ENCODE data around the gene STAM2. TPM values are rescaled to one million over a fixed set of nuclear protein-coding genes. Genes with fewer than 3 reads are reported as not detected.
"Not testable (repeated sequence)": the region's sequence is repeated elsewhere in the genome, so short reads cannot be mapped to it uniquely, and the experiment has no call there.

STAM2 gene
- 47.3 and 50.0 TPM in 2 replicates for total RNA-seq

- peak; percentile 74 for DNase-seq (ENCODE audit: low read depth)
Measured at GRCh38 chr2:152175368-152176112, at the start of gene STAM2. TSS of gene STAM2 (minus strand) at chr2:152175763. CDS start at chr2:152175642, 121 bp downstream.

- no peak for DNase-seq (ENCODE audit: low read depth)
Measured at GRCh38 chr2:152223977-152224376, 48.4 kb upstream of the STAM2 start.

GRCh38 chr2:152222975-152223637, 47.5 kb upstream of the STAM2 start:
- peak; percentile 92 for DNase-seq (ENCODE audit: low read depth)

- no peak for DNase-seq (ENCODE audit: low read depth)
Measured at GRCh38 chr2:152221839-152222238, 46.3 kb upstream of the STAM2 start.

- DNase-seq (ENCODE audit: low read depth), result no peak
Measured at GRCh38 chr2:152219077-152219828, 43.7 kb upstream of the STAM2 start.

GRCh38 chr2:152201466-152201830, 25.9 kb upstream of the STAM2 start:
- DNase-seq (ENCODE audit: low read depth), result no peak

- DNase-seq (ENCODE audit: low read depth), result peak; percentile 97
Measured at GRCh38 chr2:152200565-152201465, 25.3 kb upstream of the STAM2 start.

- no peak for DNase-seq (ENCODE audit: low read depth)
Measured at GRCh38 chr2:152200101-152200500, 24.5 kb upstream of the STAM2 start.

- no peak for DNase-seq (ENCODE audit: low read depth)
Measured at GRCh38 chr2:152198499-152198898, 22.9 kb upstream of the STAM2 start.

- DNase-seq (ENCODE audit: low read depth), result not testable (repeated sequence)
Measured at GRCh38 chr2:152197508-152198284, 22.1 kb upstream of the STAM2 start.

GRCh38 chr2:152189622-152190495, 14.3 kb upstream of the STAM2 start:
- DNase-seq (ENCODE audit: low read depth), result peak; percentile 55

- not testable (repeated sequence) for DNase-seq (ENCODE audit: low read depth)
Measured at GRCh38 chr2:152186808-152187207, 11.2 kb upstream of the STAM2 start.

- no peak for DNase-seq (ENCODE audit: low read depth)
Measured at GRCh38 chr2:152186262-152186661, 10.7 kb upstream of the STAM2 start.

GRCh38 chr2:152183401-152184073, 8.0 kb upstream of the STAM2 start:
- no peak for DNase-seq (ENCODE audit: low read depth)

- DNase-seq (ENCODE audit: low read depth), result not testable (repeated sequence)
Measured at GRCh38 chr2:152177667-152178066, 2.1 kb upstream of the STAM2 start.

GRCh38 chr2:152176113-152176714, 651 bp upstream of the STAM2 start:
- no peak for DNase-seq (ENCODE audit: low read depth)

- no peak for DNase-seq (ENCODE audit: low read depth)
Measured at GRCh38 chr2:152175012-152175367, 573 bp downstream of the STAM2 start.

GRCh38 chr2:152174574-152174973, 989 bp downstream of the STAM2 start:
- no peak for DNase-seq (ENCODE audit: low read depth)

- peak; percentile 41 for DNase-seq (ENCODE audit: low read depth)
Measured at GRCh38 chr2:152173831-152174230, 1.7 kb downstream of the STAM2 start.
